Measurements from ENCODE around the gene MINK1.

- TF ChIP-seq EZH2 (IDR thresholded peaks at IDR 0.05; ENCODE audit: borderline replicate concordance, insufficient read depth, low read depth, low read length, poor library complexity, severe bottlenecking), result no peak
- TF ChIP-seq, protein P1, sequence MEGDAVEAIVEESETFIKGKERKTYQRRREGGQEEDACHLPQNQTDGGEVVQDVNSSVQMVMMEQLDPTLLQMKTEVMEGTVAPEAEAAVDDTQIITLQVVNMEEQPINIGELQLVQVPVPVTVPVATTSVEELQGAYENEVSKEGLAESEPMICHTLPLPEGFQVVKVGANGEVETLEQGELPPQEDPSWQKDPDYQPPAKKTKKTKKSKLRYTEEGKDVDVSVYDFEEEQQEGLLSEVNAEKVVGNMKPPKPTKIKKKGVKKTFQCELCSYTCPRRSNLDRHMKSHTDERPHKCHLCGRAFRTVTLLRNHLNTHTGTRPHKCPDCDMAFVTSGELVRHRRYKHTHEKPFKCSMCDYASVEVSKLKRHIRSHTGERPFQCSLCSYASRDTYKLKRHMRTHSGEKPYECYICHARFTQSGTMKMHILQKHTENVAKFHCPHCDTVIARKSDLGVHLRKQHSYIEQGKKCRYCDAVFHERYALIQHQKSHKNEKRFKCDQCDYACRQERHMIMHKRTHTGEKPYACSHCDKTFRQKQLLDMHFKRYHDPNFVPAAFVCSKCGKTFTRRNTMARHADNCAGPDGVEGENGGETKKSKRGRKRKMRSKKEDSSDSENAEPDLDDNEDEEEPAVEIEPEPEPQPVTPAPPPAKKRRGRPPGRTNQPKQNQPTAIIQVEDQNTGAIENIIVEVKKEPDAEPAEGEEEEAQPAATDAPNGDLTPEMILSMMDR (IDR thresholded peaks at IDR 0.05), result no peak
Measured at GRCh38 chr17:4849011-4849536, 15.9 kb downstream of the MINK1 start.
